ENCODE data around the gene KCNQ1.

DNA sequence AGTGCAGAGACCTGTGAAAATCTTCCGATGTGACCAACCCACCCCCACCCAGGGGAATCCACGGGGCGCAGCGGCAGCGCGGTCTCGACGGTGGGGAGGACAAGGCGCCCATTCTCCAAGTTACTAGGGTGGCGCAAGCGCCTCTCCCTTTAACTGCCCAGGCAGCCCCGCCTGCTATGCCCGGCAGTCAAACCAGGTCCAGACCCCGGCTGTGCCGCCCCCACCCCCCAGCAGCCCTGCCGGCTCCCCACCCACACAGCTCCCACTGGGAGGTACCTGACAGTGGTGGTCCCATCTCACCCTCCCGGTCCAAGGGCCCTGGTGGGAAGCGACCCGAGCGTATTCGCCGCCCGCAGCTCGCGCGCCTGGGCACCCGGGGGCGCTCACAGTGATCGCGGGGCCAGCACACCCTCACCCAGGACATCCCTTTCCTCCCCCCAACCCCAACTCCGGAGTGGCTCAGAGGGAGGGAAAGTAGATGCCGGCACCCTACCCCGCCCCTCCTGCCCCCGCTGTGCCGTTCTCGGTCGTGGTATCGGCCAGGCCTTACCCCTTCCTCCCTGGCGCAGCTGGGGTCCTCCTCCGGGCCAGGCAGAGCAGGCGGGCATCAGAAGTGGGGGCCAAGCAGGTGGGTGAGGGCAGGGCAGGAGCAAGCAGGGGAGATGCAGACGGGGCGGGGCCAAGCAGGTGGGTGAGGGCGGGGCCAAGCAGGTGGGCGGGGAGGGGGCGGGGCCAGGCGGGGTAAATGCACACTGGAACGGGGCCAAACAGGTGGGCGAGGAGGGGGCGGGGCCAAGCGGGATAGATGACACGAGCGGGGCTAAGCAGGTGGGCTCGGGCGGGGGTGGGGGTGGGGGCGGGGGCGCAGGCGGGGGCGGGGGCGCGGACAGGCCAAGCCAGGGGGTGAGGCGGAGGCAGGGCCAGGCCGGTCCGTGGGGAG, 657 bp upstream of the KCNQ1 start, which contains the start of gene TRPM5:
- TF ChIP-seq EZH2 (IDR thresholded peaks at IDR 0.05; ENCODE audit: insufficient read depth, poor library complexity, severe bottlenecking) (no peak), EZH2phosphoT487 (IDR thresholded peaks at IDR 0.05; ENCODE audit: insufficient read depth, low read depth) (no peak)
